GM19463 (cell line): Measurements from ENCODE around the gene C13orf46.

Experiments used
- ATAC-seq: cut with Tn5 transposase; IDR thresholded peaks from one replicate; pipeline ENCODE4 v1.9.1; 2021; ENCODE audit warnings: mild to moderate bottlenecking, moderate library complexity; ENCODE audit not compliant: unreplicated experiment

Gene C13orf46

GRCh38 chr13:113958373-113958772, 15.5 kb downstream of the C13orf46 start:
- ATAC-seq, result no peak

- no peak for ATAC-seq
Measured at GRCh38 chr13:113956571-113956970, 17.3 kb downstream of the C13orf46 start.

GRCh38 chr13:113955691-113956090, 18.2 kb downstream of the C13orf46 start:
- ATAC-seq, result no peak

- ATAC-seq, result no peak
Measured at GRCh38 chr13:113955235-113955634, 18.6 kb downstream of the C13orf46 start.

GRCh38 chr13:113954046-113954835, 19.6 kb downstream of the C13orf46 start:
- ATAC-seq, result no peak

- ATAC-seq, result no peak
Measured at GRCh38 chr13:113953561-113953960, 20.3 kb downstream of the C13orf46 start.

DNA sequence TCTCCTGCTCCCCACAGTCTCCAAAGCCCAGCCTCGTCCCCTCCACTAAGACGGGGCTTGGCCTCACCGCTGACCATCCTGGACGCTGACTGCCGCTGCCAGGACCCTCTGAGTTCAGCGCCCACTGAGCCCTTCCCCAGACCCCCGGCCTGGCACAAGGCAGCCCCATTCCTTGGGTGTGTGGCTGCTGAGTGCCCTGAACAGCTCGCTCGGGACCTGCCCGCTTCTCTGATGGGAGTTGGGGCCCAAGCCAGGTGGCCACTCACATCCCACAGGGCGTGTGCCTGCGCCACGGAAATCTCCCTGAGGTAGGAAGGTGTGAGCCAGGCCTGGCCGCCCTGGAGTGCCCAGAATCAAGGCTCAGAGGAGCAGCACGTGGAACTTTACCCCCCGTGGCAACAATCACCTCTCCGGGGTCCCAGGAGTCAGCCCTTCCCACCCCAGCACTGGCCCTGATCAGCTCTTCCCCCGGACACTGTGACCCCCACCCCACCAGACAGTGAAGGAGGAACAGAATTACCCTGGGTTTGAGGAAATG, 20.8 kb downstream of the C13orf46 start:
- no peak for ATAC-seq

DNA sequence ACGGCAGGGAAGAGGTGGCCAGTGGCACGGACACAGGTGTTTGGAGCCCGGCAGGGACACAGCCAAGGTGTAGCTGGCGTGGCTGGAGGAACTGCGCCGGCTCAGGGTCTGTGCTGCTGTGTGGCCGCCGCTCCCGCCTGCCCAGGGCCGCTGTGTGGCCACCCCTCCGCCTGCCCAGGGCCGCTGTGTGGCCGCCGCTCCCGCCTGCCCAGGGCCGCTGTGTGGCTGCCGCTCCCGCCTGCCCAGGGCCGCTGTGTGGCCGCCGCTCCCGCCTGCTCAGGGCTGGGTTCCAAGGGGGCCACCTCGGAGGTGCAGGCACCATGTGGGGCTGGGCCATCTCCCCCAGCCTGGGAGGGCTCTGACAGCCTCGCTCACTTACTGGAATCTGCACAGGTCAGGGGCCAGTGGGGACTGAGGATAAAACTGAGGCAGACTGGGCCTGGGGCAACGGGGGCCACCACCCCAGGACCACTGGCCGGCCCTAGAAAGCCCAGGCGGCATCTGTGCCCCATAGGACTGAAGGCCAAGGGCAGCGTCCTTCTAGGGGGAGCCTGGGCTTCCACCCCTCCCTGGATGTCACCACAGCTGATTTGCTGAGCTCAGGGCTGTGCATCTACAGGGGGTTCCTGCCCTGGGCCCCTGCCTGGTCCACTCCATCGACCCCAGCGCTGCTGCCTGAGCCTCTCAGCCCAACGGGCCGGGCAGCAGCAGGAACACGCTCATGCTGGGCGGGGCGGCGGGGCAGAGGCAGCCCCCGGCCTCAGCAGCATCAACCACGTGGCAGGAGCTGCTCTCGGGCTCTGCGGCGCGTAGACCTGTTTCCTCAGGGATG, 21.5 kb downstream of the C13orf46 start:
- no peak for ATAC-seq

DNA sequence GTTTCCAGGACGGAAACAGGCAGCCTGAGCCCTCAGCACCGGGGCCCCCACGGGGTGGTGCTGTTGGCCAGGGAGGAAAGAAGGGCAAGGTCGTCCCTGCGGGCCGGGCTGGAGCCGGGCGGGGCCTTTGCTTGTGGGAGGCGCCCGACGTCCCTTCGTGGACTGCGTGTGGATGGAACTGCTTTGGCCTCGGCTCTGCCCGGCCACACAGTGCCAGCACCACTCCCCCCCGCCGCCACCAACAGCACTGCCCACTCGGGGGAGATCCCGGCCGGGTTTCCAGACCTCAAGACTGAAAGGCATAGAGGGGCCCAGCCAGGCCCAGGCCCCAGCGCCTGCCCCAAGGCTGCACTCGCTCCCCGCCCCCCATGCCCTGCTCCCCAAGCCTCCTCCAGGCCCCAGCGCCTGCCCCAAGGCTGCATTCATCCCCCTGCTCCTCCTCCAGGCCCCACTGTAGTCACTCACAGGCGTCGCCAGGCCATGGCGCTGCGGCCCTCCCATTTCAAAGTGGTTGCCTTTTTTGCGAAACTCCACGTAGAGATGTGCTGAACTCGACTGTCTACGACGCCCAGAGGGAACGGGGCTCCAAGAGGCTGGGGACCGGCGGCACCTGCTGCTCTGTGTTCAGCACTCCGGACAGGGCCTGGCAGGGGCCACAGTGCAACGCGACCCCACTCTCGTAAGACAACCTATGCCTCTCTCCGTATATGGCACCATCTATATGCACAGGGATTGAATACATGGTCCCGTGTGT, 22.5 kb downstream of the C13orf46 start:
- ATAC-seq, result no peak

GRCh38 chr13:113950451-113951245, 23.2 kb downstream of the C13orf46 start:
- ATAC-seq, result no peak

- no peak for ATAC-seq
Measured at GRCh38 chr13:113949546-113949945, 24.3 kb downstream of the C13orf46 start.

DNA sequence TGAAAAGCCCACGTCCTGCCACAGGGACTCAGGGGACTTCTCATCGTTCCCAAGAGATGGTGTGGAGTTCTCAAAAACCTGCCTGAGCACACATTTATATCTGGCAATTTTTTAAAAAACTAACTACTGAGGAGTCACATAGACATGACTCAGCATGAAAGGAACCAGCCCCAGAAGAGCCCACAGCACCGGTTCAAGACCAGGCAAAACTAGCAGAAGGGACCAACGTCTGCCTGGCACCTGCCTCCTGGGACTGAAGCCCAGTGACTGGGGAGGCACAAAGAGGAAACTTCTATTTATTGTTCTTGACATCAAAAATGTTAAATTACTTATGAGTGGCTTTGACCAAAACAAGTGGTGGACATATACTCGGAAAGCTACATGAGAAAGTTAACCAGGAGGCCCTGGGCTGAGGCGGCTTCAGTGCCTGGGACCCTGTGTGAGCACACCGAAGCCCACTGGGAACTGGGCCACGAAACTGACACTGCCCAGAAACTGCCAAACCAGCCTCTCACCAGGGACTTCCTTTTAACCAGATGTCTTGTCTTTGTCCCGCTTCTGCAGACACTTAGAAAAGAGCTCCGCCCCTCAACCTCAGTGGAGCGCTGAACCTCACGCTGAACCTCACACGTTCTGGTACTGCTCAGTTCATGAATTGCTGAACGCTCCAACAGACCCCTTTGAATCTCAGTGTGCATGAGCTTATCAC, 25.7 kb downstream of the C13orf46 start:
- ATAC-seq, result no peak

- ATAC-seq, result no peak
Measured at GRCh38 chr13:113947311-113948033, 26.4 kb downstream of the C13orf46 start.

DNA sequence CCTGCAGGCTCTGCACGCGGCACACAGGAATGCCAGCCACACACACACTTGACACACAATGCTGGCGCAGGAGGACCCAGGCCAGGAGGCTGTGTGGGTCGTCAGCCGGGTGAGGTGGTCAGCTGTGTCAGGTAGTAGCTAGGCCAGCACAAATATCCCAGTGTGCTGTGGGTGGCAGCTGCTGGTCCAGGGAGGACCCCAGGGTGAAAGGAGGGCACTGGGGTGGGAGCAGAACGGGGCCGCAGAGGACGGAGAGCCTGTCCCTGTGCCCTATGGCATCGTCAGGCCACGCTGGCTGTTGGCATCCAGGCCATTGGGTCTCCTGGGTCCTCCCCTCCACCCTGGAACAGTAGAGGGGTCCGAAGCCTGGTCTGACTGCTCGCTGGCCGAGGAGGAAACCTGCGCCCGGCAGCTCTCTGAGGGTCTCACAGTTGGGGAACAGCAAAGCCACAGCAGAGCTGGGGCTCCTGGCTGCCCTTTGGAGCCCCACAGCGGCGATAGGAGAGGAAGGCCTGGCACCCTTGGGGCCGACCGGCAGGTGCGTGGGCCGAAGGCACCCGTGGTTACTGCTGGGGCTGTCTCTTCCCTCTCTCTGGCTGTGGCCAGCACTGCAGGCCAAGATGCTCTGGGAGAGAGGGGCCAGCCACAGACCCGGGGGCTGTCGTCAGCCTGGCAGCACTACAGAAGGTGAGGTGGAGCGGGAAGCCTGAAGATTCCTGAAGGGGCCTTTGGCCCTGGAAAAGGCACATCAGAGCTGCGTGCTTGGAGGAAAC, 27.3 kb downstream of the C13orf46 start:
- no peak for ATAC-seq

DNA sequence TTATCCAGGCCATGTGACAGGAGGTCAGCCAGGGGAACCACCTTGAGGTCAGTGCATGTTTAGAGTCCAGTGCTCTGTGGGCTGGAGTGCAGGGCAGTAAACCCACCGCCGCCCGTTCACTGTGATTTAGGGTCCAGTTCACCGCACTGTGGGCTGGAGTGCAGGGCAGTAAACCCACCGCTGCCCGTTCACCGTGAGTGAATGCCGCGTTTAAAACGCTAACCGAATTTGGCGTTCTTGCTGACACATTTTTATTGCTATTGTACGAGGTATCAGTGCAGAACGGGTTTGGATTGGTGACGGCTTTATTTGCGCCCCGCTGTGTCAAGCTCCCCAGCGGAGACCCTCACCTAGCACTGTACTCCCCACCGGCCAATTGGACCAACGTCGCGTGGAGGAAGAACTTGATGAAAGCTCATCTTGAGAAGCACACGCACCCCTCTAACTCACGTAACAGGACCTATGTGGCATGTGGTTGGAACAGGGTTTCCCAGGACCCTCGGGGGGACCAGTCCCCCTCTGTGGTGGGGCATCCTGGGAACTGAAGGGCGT, 27.9 kb downstream of the C13orf46 start:
- ATAC-seq, result no peak

GRCh38 chr13:113943821-113944565, 29.9 kb downstream of the C13orf46 start:
- no peak for ATAC-seq

DNA sequence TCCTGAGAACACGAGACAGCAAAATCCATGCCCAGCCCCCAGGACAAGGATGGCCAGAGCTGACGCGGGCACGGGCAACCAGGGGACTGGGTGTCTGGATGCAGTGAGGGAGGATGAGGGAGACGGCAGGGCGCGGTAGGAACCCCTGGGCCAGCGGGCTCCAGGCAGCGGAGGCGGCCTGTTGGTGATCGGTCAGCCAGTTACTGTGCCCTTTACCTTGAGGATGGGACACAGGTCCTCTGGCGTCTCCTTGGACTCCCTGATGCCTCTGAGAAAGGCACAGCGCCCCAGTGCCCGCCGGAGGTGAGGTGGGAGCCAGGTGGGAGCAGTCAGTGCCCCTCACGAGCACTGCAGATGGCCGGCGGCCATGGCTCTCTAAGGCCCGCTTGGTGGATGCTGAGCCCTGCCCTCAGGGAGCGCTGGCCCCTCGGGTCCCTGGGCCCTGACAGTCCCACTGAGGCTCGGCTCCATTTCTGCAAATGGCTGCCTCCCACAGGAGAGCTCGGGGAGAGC, 31.2 kb downstream of the C13orf46 start:
- no peak for ATAC-seq
